K562 (cell line): ENCODE results near the gene WRAP53. TPM values are rescaled to one million over a fixed set of nuclear protein-coding genes. Genes with fewer than 3 reads are reported as not detected.
A peak's percentile ranks its signal among the peaks of the same experiment; 100 is the strongest.

Source experiments
- CAMTA2 ChIP-seq: fragments of 250-450 bp; sonication (Bioruptor Pico); conservative IDR thresholded peaks from 2 replicates; pipeline ENCODE4 v1.5.1; 2022
- MEF2A ChIP-seq: IDR thresholded peaks from 2 replicates; pipeline ENCODE4 v1.6.1; 2011; ENCODE audit warnings: low read depth, mild to moderate bottlenecking, low read length, moderate library complexity; ENCODE audit not compliant: control insufficient read depth
- MTA3 ChIP-seq: fragments of 450-650 bp; formaldehyde crosslinking; IDR thresholded peaks from 2 replicates; pipeline ENCODE4 v1.6.1; 2017; ENCODE audit warnings: mild to moderate bottlenecking, borderline replicate concordance
- MYC ChIP-seq, 2 experiments: fragments of 250-450 bp in 1 of 2; sonication (Bioruptor Pico) in 1 of 2; IDR thresholded peaks; 2 replicates each; pipeline versions ENCODE4 v1.5.1 to v1.6.1; 2012 to 2021; ENCODE audit warnings: low read depth in 2 of 2, borderline replicate concordance in 1 of 2, improper control_type of control experiment in 1 of 2, low read length in 1 of 2, mild to moderate bottlenecking in 1 of 2, moderate library complexity in 1 of 2
- PHTF2 ChIP-seq: fragments of 250-450 bp; sonication (Bioruptor Pico); IDR thresholded peaks from 2 replicates; pipeline ENCODE4 v1.5.0; 2021; ENCODE audit warnings: mild to moderate bottlenecking
- RBM22 ChIP-seq: fragments of 200-400 bp; formaldehyde crosslinking; IDR thresholded peaks from 2 replicates; pipeline ENCODE4 v1.6.1; 2018; ENCODE audit warnings: low read length, low read depth; ENCODE audit not compliant: poor library complexity, severe bottlenecking
- TCF7L2 ChIP-seq: fragments of 150-350 bp; IDR thresholded peaks from 2 replicates; pipeline ENCODE4 v1.6.1; 2016; ENCODE audit warnings: low read depth, mild to moderate bottlenecking, low read length, moderate library complexity
- ZNF695 ChIP-seq: fragments of 450-650 bp; formaldehyde crosslinking; IDR thresholded peaks from 2 replicates; pipeline ENCODE4 v1.4.0; 2020; ENCODE audit warnings: mild to moderate bottlenecking, moderate library complexity
- polyA plus RNA-seq, 8 experiments: library from polyadenylated mRNA; depleted of rRNA in 4 of 8; stranded (reverse) in 5 of 8; unstranded in 3 of 8; fragments of >200 nt; fragmentation: Nextera tagmentation in 2 of 8; fragmentation: Illumina TruSeq in 1 of 8; extraction: Ambion mirVana in 2 of 8; extraction: Trizol in 1 of 8; gene quantifications; 2 replicates each; pipeline versions ENCODE4 v1.2.1 to v1.2.3, GENCODE V29; 2011 to 2014; ENCODE audit warnings: inconsistent platforms in 1 of 8, missing spikeins in 1 of 8
- total RNA-seq, 7 experiments: library from RNA; depleted of rRNA in 6 of 7; stranded (reverse); fragments of >200 nt in 6 of 7; fragmentation: Illumina TruSeq in 2 of 7; extraction: Trizol in 2 of 7; gene quantifications; 2 replicates each; pipeline versions ENCODE4 v1.2.1 to v1.2.3, GENCODE V29; 2011 to 2021; ENCODE audit warnings: low replicate concordance in 1 of 7
- TF ChIP-seq, protein P1 (sequence below), 2 experiments: fragments of 450-650 bp; formaldehyde crosslinking in 1 of 2; IDR thresholded peaks; 2 replicates each; pipeline versions ENCODE4 v1.4.0 to v1.6.1; 2014 to 2020; ENCODE audit warnings: mild to moderate bottlenecking in 2 of 2, borderline replicate concordance in 1 of 2, low read depth in 1 of 2
- TF ChIP-seq, protein P2 (sequence below): fragments of 450-650 bp; formaldehyde crosslinking; IDR thresholded peaks from 2 replicates; pipeline ENCODE4 v1.4.0; 2020; ENCODE audit warnings: mild to moderate bottlenecking, moderate library complexity
- TF ChIP-seq, protein P3 (sequence below): sonication (generic); formaldehyde crosslinking; IDR thresholded peaks from 2 replicates; pipeline ENCODE4 v1.8.1; 2023; ENCODE audit warnings: mild to moderate bottlenecking, missing genetic modification reagents
- TF ChIP-seq, protein P4 (sequence below): fragments of 250-450 bp; sonication (Bioruptor Pico); IDR thresholded peaks from 2 replicates; pipeline ENCODE4 v1.8.0; 2022; ENCODE audit warnings: moderate library complexity, mild to moderate bottlenecking, inconsistent platforms

The WRAP53 gene
- total and polyA plus RNA-seq, 9 of the 15 experiments (the other 6 are each of a cell fraction or from before 2014, with no cell fraction given): 0.72 to 18.2 (median 13.4) TPM

DNA sequence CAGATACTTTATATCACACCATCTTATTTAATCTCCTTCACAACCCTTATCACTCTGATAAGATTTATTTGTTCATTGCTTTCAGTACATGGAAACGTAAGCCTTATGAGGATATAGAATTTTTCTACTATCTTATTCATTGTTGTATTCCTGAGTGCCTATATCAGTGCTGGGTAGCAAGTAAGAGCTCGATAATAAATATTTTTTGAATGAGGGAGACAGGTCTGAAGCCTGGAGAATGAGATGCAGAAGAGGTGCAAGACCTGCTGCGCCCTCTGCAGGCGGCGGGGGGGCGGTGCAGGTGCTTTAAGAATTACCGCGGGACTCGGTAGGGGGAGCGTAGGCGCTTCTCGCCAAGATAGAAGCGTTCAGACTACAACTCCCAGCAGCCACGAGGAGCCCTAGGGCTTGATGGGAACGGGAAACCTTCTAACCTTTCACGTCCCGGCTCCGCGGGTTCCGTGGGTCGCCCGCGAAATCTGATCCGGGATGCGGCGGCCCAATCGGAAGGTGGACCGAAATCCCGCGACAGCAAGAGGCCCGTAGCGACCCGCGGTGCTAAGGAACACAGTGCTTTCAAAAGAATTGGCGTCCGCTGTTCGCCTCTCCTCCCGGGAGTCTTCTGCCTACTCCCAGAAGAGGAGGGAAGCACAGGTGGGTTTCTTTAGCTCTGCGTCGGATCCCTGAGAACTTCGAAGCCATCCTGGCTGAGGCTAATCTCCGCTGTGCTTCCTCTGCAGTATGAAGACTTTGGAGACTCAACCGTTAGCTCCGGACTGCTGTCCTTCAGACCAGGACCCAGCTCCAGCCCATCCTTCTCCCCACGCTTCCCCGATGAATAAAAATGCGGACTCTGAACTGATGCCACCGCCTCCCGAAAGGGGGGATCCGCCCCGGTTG, at the start of gene WRAP53 (continued):
- TF ChIP-seq, protein P1, sequence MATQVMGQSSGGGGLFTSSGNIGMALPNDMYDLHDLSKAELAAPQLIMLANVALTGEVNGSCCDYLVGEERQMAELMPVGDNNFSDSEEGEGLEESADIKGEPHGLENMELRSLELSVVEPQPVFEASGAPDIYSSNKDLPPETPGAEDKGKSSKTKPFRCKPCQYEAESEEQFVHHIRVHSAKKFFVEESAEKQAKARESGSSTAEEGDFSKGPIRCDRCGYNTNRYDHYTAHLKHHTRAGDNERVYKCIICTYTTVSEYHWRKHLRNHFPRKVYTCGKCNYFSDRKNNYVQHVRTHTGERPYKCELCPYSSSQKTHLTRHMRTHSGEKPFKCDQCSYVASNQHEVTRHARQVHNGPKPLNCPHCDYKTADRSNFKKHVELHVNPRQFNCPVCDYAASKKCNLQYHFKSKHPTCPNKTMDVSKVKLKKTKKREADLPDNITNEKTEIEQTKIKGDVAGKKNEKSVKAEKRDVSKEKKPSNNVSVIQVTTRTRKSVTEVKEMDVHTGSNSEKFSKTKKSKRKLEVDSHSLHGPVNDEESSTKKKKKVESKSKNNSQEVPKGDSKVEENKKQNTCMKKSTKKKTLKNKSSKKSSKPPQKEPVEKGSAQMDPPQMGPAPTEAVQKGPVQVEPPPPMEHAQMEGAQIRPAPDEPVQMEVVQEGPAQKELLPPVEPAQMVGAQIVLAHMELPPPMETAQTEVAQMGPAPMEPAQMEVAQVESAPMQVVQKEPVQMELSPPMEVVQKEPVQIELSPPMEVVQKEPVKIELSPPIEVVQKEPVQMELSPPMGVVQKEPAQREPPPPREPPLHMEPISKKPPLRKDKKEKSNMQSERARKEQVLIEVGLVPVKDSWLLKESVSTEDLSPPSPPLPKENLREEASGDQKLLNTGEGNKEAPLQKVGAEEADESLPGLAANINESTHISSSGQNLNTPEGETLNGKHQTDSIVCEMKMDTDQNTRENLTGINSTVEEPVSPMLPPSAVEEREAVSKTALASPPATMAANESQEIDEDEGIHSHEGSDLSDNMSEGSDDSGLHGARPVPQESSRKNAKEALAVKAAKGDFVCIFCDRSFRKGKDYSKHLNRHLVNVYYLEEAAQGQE (IDR thresholded peaks at IDR 0.05; ENCODE audit: borderline replicate concordance): peak; percentile 75
- TF ChIP-seq, protein P1 (CRISPR knock-in tag; IDR thresholded peaks at IDR 0.05; ENCODE audit: low read depth): no peak
- TF ChIP-seq MYC (IDR thresholded peaks at IDR 0.05; ENCODE audit: low read depth, low read length): peak; percentile 60
- TF ChIP-seq MYC (CRISPR knock-in tag; IDR thresholded peaks at IDR 0.05; ENCODE audit: borderline replicate concordance, low read depth): no peak
- TF ChIP-seq, protein P2, sequence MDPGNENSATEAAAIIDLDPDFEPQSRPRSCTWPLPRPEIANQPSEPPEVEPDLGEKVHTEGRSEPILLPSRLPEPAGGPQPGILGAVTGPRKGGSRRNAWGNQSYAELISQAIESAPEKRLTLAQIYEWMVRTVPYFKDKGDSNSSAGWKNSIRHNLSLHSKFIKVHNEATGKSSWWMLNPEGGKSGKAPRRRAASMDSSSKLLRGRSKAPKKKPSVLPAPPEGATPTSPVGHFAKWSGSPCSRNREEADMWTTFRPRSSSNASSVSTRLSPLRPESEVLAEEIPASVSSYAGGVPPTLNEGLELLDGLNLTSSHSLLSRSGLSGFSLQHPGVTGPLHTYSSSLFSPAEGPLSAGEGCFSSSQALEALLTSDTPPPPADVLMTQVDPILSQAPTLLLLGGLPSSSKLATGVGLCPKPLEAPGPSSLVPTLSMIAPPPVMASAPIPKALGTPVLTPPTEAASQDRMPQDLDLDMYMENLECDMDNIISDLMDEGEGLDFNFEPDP (CRISPR knock-in tag): no peak
- no peak for TF ChIP-seq RBM22
- TF ChIP-seq, protein P3, sequence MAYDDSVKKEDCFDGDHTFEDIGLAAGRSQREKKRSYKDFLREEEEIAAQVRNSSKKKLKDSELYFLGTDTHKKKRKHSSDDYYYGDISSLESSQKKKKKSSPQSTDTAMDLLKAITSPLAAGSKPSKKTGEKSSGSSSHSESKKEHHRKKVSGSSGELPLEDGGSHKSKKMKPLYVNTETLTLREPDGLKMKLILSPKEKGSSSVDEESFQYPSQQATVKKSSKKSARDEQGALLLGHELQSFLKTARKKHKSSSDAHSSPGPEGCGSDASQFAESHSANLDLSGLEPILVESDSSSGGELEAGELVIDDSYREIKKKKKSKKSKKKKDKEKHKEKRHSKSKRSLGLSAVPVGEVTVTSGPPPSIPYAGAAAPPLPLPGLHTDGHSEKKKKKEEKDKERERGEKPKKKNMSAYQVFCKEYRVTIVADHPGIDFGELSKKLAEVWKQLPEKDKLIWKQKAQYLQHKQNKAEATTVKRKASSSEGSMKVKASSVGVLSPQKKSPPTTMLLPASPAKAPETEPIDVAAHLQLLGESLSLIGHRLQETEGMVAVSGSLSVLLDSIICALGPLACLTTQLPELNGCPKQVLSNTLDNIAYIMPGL (CRISPR knock-in tag): no peak
- no peak for TF ChIP-seq ZNF695
- no peak for TF ChIP-seq MTA3
- TF ChIP-seq, protein P4, sequence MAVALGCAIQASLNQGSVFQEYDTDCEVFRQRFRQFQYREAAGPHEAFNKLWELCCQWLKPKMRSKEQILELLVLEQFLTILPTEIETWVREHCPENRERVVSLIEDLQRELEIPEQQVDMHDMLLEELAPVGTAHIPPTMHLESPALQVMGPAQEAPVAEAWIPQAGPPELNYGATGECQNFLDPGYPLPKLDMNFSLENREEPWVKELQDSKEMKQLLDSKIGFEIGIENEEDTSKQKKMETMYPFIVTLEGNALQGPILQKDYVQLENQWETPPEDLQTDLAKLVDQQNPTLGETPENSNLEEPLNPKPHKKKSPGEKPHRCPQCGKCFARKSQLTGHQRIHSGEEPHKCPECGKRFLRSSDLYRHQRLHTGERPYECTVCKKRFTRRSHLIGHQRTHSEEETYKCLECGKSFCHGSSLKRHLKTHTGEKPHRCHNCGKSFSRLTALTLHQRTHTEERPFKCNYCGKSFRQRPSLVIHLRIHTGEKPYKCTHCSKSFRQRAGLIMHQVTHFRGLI: no peak
- 0 out of 2 replicates have a peak, but pooled peaks have one; percentile 25 for TF ChIP-seq TCF7L2
- no peak for TF ChIP-seq PHTF2
- TF ChIP-seq CAMTA2 (CRISPR knock-in tag): no peak
- no peak for TF ChIP-seq MEF2A
